GM12878 (cell line): ENCODE results near the gene SLC39A11. TPM values are rescaled to one million over a fixed set of nuclear protein-coding genes. Genes with fewer than 3 reads are reported as not detected.

ENCODE experiments used
- ATAC-seq: fragments of 200-7000 bp; cut with Tn5 transposase; 3 replicates; pipeline ENCODE4 v1.9.1; 2020; ENCODE audit warnings: mild to moderate bottlenecking, moderate library complexity
- BruUV-seq: library from RNA; stranded (reverse); fragments of 400-500 nt; replicated peaks from 2 replicates; lab custom pipeline; 2021; lab: Mats Ljungman, UMichigan
- CTCF ChIA-PET: fragments of 300-600 bp; sonication (Branson Sonifier 250); formaldehyde crosslinking; extraction: SDS; loops from one replicate; lab custom pipeline; 2021; ENCODE audit warnings: inconsistent platforms; lab: Yijun Ruan, JAX
- POLR2A ChIA-PET: fragments of 350-600 bp; formaldehyde crosslinking; extraction: SDS; loops from one replicate; lab custom pipeline; 2021; ENCODE audit warnings: inconsistent platforms; lab: Charles Lee
- RAD21 ChIA-PET: fragments of 300-600 bp; sonication (Branson Sonifier 250); formaldehyde crosslinking; loops from one replicate; lab custom pipeline; 2023; ENCODE audit warnings: antibody characterized with exemption; ENCODE audit not compliant: unreplicated experiment; lab: Charles Lee
- SMC1A ChIA-PET: fragments of 300-600 bp; sonication (Branson Sonifier 250); formaldehyde crosslinking; loops from one replicate; lab custom pipeline; 2023; ENCODE audit not compliant: unreplicated experiment, uncharacterized antibody; lab: Charles Lee
- DNase-seq: peaks from one replicate; pipeline ENCODE4 v3.0.0-alpha.2; 2011; ENCODE audit warnings: low read depth, low spot score
- FAIRE-seq: peaks from 3 replicates; lab custom pipeline; 2011; peaks lifted over from hg19 to GRCh38; lab: Jason Lieb, UNC
- H2AFZ ChIP-seq: 2 replicates; pipeline ENCODE4 v1.6.0; 2011; ENCODE audit warnings: low read depth, low read length, control low read depth; ENCODE audit not compliant: control insufficient read depth
- H3K27ac ChIP-seq: 2 replicates; pipeline ENCODE4 v1.5.1; 2011; ENCODE audit warnings: control low read depth; ENCODE audit not compliant: control insufficient read depth, insufficient read depth
- H3K27me3 ChIP-seq, 2 experiments: replicated peaks in 1 of 2; 2 replicates each; pipeline versions ENCODE4 v1.6.0 to v1.6.1; 2011; ENCODE audit warnings: low read length in 1 of 2; ENCODE audit not compliant: control insufficient read depth in 2 of 2, insufficient read depth in 2 of 2
- H3K36me3 ChIP-seq, 2 experiments: 2 replicates each; pipeline ENCODE4 v1.5.1; 2011; ENCODE audit warnings: low read length in 1 of 2; ENCODE audit not compliant: control insufficient read depth in 2 of 2, insufficient read depth in 2 of 2
- H3K4me1 ChIP-seq: 2 replicates; pipeline ENCODE4 v1.6.1; 2011; ENCODE audit warnings: mild to moderate bottlenecking, low read length, moderate library complexity, mixed read lengths; ENCODE audit not compliant: control insufficient read depth, insufficient read depth
- H3K4me2 ChIP-seq: 2 replicates; pipeline ENCODE4 v1.6.0; 2011; ENCODE audit warnings: control low read depth; ENCODE audit not compliant: control insufficient read depth, insufficient read depth
- H3K4me3 ChIP-seq: fragments of 200-600 bp; sonication (generic); 2 replicates; pipeline ENCODE4 v1.5.1; 2016
- H3K79me2 ChIP-seq: 2 replicates; pipeline ENCODE4 v1.6.0; 2011; ENCODE audit warnings: low read length; ENCODE audit not compliant: control insufficient read depth, insufficient read depth
- H3K9ac ChIP-seq: 2 replicates; pipeline ENCODE4 v1.8.0; 2011; ENCODE audit warnings: low read length, control low read depth, mixed read lengths; ENCODE audit not compliant: control insufficient read depth, insufficient read depth
- H3K9me3 ChIP-seq: replicated peaks from 3 replicates; pipeline ENCODE4 v1.5.1; 2011; ENCODE audit warnings: mild to moderate bottlenecking, low read length; ENCODE audit not compliant: control insufficient read depth, insufficient read depth
- H4K20me1 ChIP-seq: 2 replicates; pipeline ENCODE4 v1.6.0; 2011; ENCODE audit not compliant: control insufficient read depth, insufficient read depth
- IRF4 ChIP-seq: IDR thresholded peaks from 2 replicates; pipeline ENCODE4 v1.6.1; 2011; ENCODE audit warnings: low read depth, low read length
- JUND ChIP-seq: IDR thresholded peaks from 2 replicates; pipeline ENCODE4 v1.6.1; 2012; ENCODE audit warnings: low read depth, mild to moderate bottlenecking, low read length, improper control_type of control experiment, moderate library complexity
- KDM1A ChIP-seq: fragments of 200-600 bp; sonication (generic); IDR thresholded peaks from 2 replicates; pipeline ENCODE4 v1.6.1; 2016; ENCODE audit warnings: borderline replicate concordance
- SMAD1 ChIP-seq: fragments of 450-650 bp; IDR thresholded peaks from 2 replicates; pipeline ENCODE4 v1.6.1; 2018; ENCODE audit warnings: mild to moderate bottlenecking, low read depth; ENCODE audit not compliant: partially characterized antibody
- YY1 ChIP-seq: IDR thresholded peaks from 2 replicates; pipeline ENCODE4 v1.6.1; 2011; ENCODE audit warnings: low read depth, mild to moderate bottlenecking, low read length
- WGBS: methylation state at CpG from one replicate; pipeline ENCODE4 v1.1.6; 2016; ENCODE audit warnings: low lambda C conversion rate; ENCODE audit not compliant: insufficient replicate concordance, insufficient coverage; ENCODE audit errors: missing lambda C conversion rate; 5-methylcytosine and 5-hydroxymethylcytosine counted together
- in situ Hi-C: fragments of 300-500 bp; cut with MboI; formaldehyde crosslinking; loops from 9 replicates; pipeline ENCODE4 v1.14.3; 2018; ENCODE audit warnings: mixed read lengths
- intact Hi-C: fragments of 100-400 bp; cut with micrococcal nuclease; formaldehyde crosslinking; loops from one replicate; pipeline ENCODE4 v1.14.2; 2022; ENCODE audit not compliant: unreplicated experiment
- polyA plus RNA-seq, 11 experiments: library from polyadenylated mRNA; depleted of rRNA in 4 of 11; unstranded in 6 of 11; stranded (reverse) in 5 of 11; fragments of >200 nt; fragmentation: Nextera tagmentation in 4 of 11; fragmentation: Illumina TruSeq in 1 of 11; extraction: Ambion mirVana in 4 of 11; extraction: Trizol in 1 of 11; gene quantifications; 1 replicate in 1 of 11; 2 replicates in 10 of 11; pipeline versions ENCODE4 v1.2.1 to v1.2.3, GENCODE V29; 2011 to 2016; ENCODE audit warnings: inconsistent platforms in 2 of 11, missing spikeins in 2 of 11, low read depth in 1 of 11
- total RNA-seq, 4 experiments: library from RNA; depleted of rRNA in 3 of 4; stranded (reverse); fragments of >200 nt in 3 of 4; fragmentation: Illumina TruSeq in 1 of 4; extraction: Trizol in 1 of 4; gene quantifications; 2 replicates each; pipeline versions ENCODE4 v1.2.1 to v1.2.3, GENCODE V29; 2013 to 2021
- TF ChIP-seq, protein P1 (sequence below): fragments of 450-650 bp; IDR thresholded peaks from 2 replicates; pipeline ENCODE4 v1.6.1; 2017; ENCODE audit warnings: borderline replicate concordance
- TF ChIP-seq, protein P2 (sequence below): fragments of 450-650 bp; formaldehyde crosslinking; IDR thresholded peaks from 2 replicates; pipeline ENCODE4 v1.5.0; 2022; ENCODE audit warnings: mild to moderate bottlenecking, missing genetic modification characterization
- TF ChIP-seq, protein P3 (sequence below): IDR thresholded peaks from 2 replicates; pipeline ENCODE4 v1.6.1; 2012; ENCODE audit warnings: low read depth, low read length, improper control_type of control experiment
- TF ChIP-seq, protein P4 (sequence below): fragments of 450-650 bp; IDR thresholded peaks from 2 replicates; pipeline ENCODE4 v1.6.1; 2017; ENCODE audit warnings: low read depth, mild to moderate bottlenecking, moderate library complexity

Gene SLC39A11
- total and polyA plus RNA-seq, 10 of the 15 experiments (the other 5 are each of a cell fraction or from before 2014, with no cell fraction given): 8.6 to 23.8 (median 14.0) TPM

DNA sequence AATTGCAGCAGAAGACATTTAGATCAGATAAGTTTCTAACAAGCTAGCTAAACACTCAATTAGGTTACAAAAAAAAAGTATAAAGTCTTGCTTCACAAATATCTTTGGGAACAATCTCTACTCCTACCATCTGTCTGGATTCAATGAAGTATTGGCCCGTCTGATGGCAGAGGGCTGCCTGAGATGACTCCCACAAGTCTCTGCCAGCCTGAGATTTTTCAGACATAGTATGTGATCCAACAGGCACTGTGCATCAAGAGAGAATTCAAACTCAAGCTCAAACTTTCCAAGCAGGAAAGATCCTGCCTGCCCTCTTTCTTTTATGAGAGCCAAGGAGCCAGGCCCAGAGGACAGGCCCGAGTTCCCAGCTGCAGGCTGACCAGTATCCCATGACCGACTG is 22.6 kb downstream of the SLC39A11 start:
- TF ChIP-seq JUND: no peak
- TF ChIP-seq, protein P1, sequence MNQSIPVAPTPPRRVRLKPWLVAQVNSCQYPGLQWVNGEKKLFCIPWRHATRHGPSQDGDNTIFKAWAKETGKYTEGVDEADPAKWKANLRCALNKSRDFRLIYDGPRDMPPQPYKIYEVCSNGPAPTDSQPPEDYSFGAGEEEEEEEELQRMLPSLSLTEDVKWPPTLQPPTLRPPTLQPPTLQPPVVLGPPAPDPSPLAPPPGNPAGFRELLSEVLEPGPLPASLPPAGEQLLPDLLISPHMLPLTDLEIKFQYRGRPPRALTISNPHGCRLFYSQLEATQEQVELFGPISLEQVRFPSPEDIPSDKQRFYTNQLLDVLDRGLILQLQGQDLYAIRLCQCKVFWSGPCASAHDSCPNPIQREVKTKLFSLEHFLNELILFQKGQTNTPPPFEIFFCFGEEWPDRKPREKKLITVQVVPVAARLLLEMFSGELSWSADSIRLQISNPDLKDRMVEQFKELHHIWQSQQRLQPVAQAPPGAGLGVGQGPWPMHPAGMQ: no peak
- no TSS peak for BruUV-seq
- no peaks in the 10 kb centered on the region; the same call in 2 of the 3 replicates for H3K9me3 ChIP-seq
- H2AFZ ChIP-seq: no peak overlapping the region
- H3K9ac ChIP-seq: no peak overlapping the region
- no peak overlapping the region for H3K4me3 ChIP-seq
- no peak for FAIRE-seq
- no peaks in the 10 kb centered on the region for H4K20me1 ChIP-seq
- ChIA-PET SMC1A (interaction anchor here (0.7 to 1.2 kb wide), 3 partner anchors 87 to 481 kb away, joined by 3 to 5 read pairs (median 3); no protein-coding TSS in a partner anchor), CTCF (no interaction called here), POLR2A (no interaction called here), RAD21 (no interaction called here)
- WGBS: 96% methylated on average over 3 of the region's 3 CpGs
- in situ Hi-C loops: no loop called here
- no peaks in the 10 kb centered on the region for H3K4me1 ChIP-seq
- ATAC-seq: no peak
- peaks cover 8 to 10% of the 10 kb centered on the region in 2 experiments for H3K36me3 ChIP-seq
- H3K27ac ChIP-seq: no peak overlapping the region
- intact Hi-C loops: no loop called here
- DNase-seq: no peak
- no peaks in the 10 kb centered on the region for H3K79me2 ChIP-seq
- no peak overlapping the region for H3K4me2 ChIP-seq
- H3K27me3 ChIP-seq: no peaks in the 10 kb centered on the region

DNA sequence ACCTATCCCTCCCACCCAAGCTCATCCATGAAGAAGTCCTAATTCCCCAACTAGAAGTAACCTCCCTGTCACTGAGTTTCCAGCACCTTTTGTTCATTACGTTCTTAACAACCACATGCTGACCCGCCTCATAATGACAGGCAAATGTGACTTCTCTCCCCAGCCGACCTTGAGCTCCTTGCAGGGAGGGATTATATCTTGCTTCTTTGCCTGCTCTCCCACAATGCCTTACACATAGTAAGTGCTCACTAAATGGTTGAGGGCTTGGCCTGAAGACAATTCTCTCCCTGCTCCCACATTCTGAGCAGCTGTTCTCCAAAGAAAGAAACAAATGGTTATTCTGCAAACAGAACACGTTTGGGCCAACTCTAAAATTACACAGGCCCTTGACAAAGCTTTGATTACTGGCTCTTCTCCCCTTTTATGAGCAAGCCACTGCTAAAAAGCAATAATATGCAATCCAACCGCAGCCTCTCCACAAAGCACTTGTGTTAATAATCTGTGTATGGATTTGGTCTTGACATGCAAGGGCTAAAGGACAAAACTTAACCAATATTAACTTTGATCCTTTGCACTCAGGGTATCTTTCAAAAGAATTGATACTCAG is 23.2 kb downstream of the SLC39A11 start:
- Histone ChIP-seq H3K27ac (no peak overlapping the region), H3K4me1 (no peaks in the 10 kb centered on the region), H4K20me1 (no peaks in the 10 kb centered on the region), H2AFZ (no peak overlapping the region), H3K4me3 (no peak overlapping the region), H3K79me2 (no peaks in the 10 kb centered on the region), H3K9me3 (no peaks in the 10 kb centered on the region; the same call in 2 of the 3 replicates), H3K9ac (no peak overlapping the region), H3K36me3 (peaks cover 8 to 10% of the 10 kb centered on the region in 2 experiments), H3K4me2 (no peak overlapping the region), H3K27me3 (no peaks in the 10 kb centered on the region)
- intact Hi-C loops (no loop called here), in situ Hi-C loops (no loop called here)
- no peak for ATAC-seq
- CTCF ChIA-PET: interaction anchor here (1.3 to 1.7 kb wide), 2 partner anchors 17 to 87 kb away, joined by 3 to 4 read pairs; no protein-coding TSS in a partner anchor
- BruUV-seq: no TSS peak
- DNase-seq: no peak
- 88% methylated on average over 5 of the region's 5 CpGs for WGBS
- FAIRE-seq: no peak
- SMC1A ChIA-PET: interaction anchor here (0.6 to 1.9 kb wide), 5 partner anchors 21 to 481 kb away, joined by 3 to 6 read pairs (median 3); partner anchors contain the start of gene SLC39A11
- POLR2A ChIA-PET: interaction anchor here (0.8 kb wide), 1 partner anchor 16 kb away, joined by 3 read pairs; no protein-coding TSS in a partner anchor
- RAD21 ChIA-PET: no interaction called here
- TF ChIP-seq, protein P2, sequence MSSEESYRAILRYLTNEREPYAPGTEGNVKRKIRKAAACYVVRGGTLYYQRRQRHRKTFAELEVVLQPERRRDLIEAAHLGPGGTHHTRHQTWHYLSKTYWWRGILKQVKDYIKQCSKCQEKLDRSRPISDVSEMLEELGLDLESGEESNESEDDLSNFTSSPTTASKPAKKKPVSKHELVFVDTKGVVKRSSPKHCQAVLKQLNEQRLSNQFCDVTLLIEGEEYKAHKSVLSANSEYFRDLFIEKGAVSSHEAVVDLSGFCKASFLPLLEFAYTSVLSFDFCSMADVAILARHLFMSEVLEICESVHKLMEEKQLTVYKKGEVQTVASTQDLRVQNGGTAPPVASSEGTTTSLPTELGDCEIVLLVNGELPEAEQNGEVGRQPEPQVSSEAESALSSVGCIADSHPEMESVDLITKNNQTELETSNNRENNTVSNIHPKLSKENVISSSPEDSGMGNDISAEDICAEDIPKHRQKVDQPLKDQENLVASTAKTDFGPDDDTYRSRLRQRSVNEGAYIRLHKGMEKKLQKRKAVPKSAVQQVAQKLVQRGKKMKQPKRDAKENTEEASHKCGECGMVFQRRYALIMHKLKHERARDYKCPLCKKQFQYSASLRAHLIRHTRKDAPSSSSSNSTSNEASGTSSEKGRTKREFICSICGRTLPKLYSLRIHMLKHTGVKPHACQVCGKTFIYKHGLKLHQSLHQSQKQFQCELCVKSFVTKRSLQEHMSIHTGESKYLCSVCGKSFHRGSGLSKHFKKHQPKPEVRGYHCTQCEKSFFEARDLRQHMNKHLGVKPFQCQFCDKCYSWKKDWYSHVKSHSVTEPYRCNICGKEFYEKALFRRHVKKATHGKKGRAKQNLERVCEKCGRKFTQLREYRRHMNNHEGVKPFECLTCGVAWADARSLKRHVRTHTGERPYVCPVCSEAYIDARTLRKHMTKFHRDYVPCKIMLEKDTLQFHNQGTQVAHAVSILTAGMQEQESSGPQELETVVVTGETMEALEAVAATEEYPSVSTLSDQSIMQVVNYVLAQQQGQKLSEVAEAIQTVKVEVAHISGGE: no peak
- TF ChIP-seq YY1 (no peak), KDM1A (no peak), IRF4 (no peak), SMAD1 (no peak)
- TF ChIP-seq, protein P3, sequence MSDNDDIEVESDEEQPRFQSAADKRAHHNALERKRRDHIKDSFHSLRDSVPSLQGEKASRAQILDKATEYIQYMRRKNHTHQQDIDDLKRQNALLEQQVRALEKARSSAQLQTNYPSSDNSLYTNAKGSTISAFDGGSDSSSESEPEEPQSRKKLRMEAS: no peak
- TF ChIP-seq, protein P4, sequence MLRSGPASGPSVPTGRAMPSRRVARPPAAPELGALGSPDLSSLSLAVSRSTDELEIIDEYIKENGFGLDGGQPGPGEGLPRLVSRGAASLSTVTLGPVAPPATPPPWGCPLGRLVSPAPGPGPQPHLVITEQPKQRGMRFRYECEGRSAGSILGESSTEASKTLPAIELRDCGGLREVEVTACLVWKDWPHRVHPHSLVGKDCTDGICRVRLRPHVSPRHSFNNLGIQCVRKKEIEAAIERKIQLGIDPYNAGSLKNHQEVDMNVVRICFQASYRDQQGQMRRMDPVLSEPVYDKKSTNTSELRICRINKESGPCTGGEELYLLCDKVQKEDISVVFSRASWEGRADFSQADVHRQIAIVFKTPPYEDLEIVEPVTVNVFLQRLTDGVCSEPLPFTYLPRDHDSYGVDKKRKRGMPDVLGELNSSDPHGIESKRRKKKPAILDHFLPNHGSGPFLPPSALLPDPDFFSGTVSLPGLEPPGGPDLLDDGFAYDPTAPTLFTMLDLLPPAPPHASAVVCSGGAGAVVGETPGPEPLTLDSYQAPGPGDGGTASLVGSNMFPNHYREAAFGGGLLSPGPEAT: no peak
